IMR-90 (cell line): ENCODE data around the gene FSTL5. TPM values are rescaled to one million over a fixed set of nuclear protein-coding genes. Genes with fewer than 3 reads are reported as not detected.

Experiments used
- ATAC-seq: fragments of 200-7000 bp; cut with Tn5 transposase; 2 replicates; pipeline ENCODE4 v1.9.1; 2020; ENCODE audit warnings: low read depth, mild to moderate bottlenecking, moderate library complexity
- BruUV-seq: library from RNA; stranded (reverse); fragments of 400-500 nt; replicated peaks from 2 replicates; lab custom pipeline; 2021; lab: Mats Ljungman, UMichigan
- CTCF ChIA-PET: fragments of 300-600 bp; formaldehyde crosslinking; extraction: SDS; loops from one replicate; lab custom pipeline; 2021; ENCODE audit warnings: antibody characterized with exemption; lab: Yijun Ruan, JAX
- POLR2A ChIA-PET: fragments of 300-600 bp; sonication (Branson Sonifier 250); formaldehyde crosslinking; loops from one replicate; lab custom pipeline; 2022; ENCODE audit warnings: antibody characterized with exemption; ENCODE audit not compliant: unreplicated experiment; lab: Charles Lee
- DNase-seq: peaks from one replicate; pipeline ENCODE4 v3.0.0; 2013
- H2AFZ ChIP-seq: replicated peaks from 2 replicates; pipeline ENCODE3; 2013; ENCODE audit warnings: low read length, mild to moderate bottlenecking; ENCODE audit not compliant: poor library complexity
- H2AK5ac ChIP-seq: 2 replicates; pipeline ENCODE4 v1.6.1; 2013; ENCODE audit warnings: low read depth, low read length, inconsistent platforms
- H2AK9ac ChIP-seq: replicated peaks from 2 replicates; pipeline ENCODE3; 2013; ENCODE audit warnings: mild to moderate bottlenecking, low read depth, low read length, moderate library complexity; ENCODE audit not compliant: poor library complexity
- H2BK120ac ChIP-seq: 2 replicates; pipeline ENCODE4 v1.6.1; 2013; ENCODE audit warnings: low read depth, low read length, inconsistent platforms
- H2BK15ac ChIP-seq: 3 replicates; pipeline ENCODE4 v1.6.1; 2013; ENCODE audit warnings: low read depth, low read length, inconsistent platforms
- H2BK20ac ChIP-seq: 2 replicates; pipeline ENCODE4 v1.6.1; 2013; ENCODE audit warnings: low read depth, mild to moderate bottlenecking, inconsistent platforms, low read length, moderate library complexity
- H2BK5ac ChIP-seq: 2 replicates; pipeline ENCODE4 v1.6.1; 2013; ENCODE audit warnings: mild to moderate bottlenecking, low read depth, low read length, inconsistent platforms; ENCODE audit not compliant: poor library complexity, severe bottlenecking
- H3K14ac ChIP-seq: replicated peaks from 2 replicates; pipeline ENCODE4 v1.6.1; 2013; ENCODE audit warnings: low read depth, low read length, inconsistent platforms
- H3K18ac ChIP-seq: 2 replicates; pipeline ENCODE4 v1.6.1; 2013; ENCODE audit warnings: low read depth, low read length, control low read depth
- H3K23ac ChIP-seq: 2 replicates; pipeline ENCODE4 v1.6.1; 2013; ENCODE audit warnings: low read depth, low read length, inconsistent platforms
- H3K27ac ChIP-seq: 2 replicates; pipeline ENCODE4 v1.5.1; 2013; ENCODE audit warnings: mild to moderate bottlenecking, control low read depth, low read length; ENCODE audit not compliant: insufficient read depth
- H3K27me3 ChIP-seq: 2 replicates; pipeline ENCODE4 v1.6.1; 2013; ENCODE audit warnings: low read length; ENCODE audit not compliant: control insufficient read depth, insufficient read depth
- H3K36me3 ChIP-seq: 2 replicates; pipeline ENCODE4 v1.6.1; 2013; ENCODE audit warnings: low read length, mixed read lengths; ENCODE audit not compliant: control insufficient read depth, insufficient read depth
- H3K4ac ChIP-seq: 2 replicates; pipeline ENCODE4 v1.6.1; 2013; ENCODE audit warnings: low read depth, low read length, inconsistent platforms
- H3K4me1 ChIP-seq: 2 replicates; pipeline ENCODE4 v1.6.1; 2013; ENCODE audit warnings: low read length, mixed read lengths; ENCODE audit not compliant: control insufficient read depth, insufficient read depth
- H3K4me2 ChIP-seq: 2 replicates; pipeline ENCODE4 v1.6.1; 2013; ENCODE audit warnings: low read depth, mild to moderate bottlenecking, control low read depth, low read length, moderate library complexity
- H3K4me3 ChIP-seq: 2 replicates; pipeline ENCODE4 v1.5.1; 2013; ENCODE audit warnings: low read depth, mild to moderate bottlenecking, control low read depth, low read length, moderate library complexity; ENCODE audit not compliant: insufficient read depth
- H3K56ac ChIP-seq: 2 replicates; pipeline ENCODE4 v1.6.1; 2013; ENCODE audit warnings: low read length, inconsistent platforms; ENCODE audit not compliant: insufficient read depth; ENCODE audit errors: extremely low read depth
- H3K79me1 ChIP-seq, 2 experiments: 2 replicates each; pipeline ENCODE4 v1.6.1; 2013; ENCODE audit warnings: low read length in 2 of 2, inconsistent platforms in 1 of 2, low read depth in 1 of 2
- H3K9ac ChIP-seq: 2 replicates; pipeline ENCODE4 v1.6.1; 2013; ENCODE audit warnings: low read depth, low read length, control low read depth
- H3K9me1 ChIP-seq: 2 replicates; pipeline ENCODE4 v1.6.1; 2013; ENCODE audit warnings: low read length, inconsistent platforms; ENCODE audit not compliant: insufficient read depth
- H3K9me3 ChIP-seq: 2 replicates; pipeline ENCODE4 v1.6.1; 2013; ENCODE audit warnings: low read length; ENCODE audit not compliant: control insufficient read depth, insufficient read depth
- H4K20me1 ChIP-seq: 2 replicates; pipeline ENCODE4 v1.6.1; 2013; ENCODE audit warnings: low read length, inconsistent platforms; ENCODE audit not compliant: insufficient read depth
- H4K5ac ChIP-seq: 2 replicates; pipeline ENCODE4 v1.6.1; 2013; ENCODE audit warnings: mild to moderate bottlenecking, low read depth, low read length, control low read depth
- H4K8ac ChIP-seq, 2 experiments: 2 replicates each; pipeline ENCODE4 v1.6.1; 2013; ENCODE audit warnings: low read depth in 2 of 2, low read length in 2 of 2, control low read depth in 1 of 2, inconsistent platforms in 1 of 2
- H4K91ac ChIP-seq: 2 replicates; pipeline ENCODE4 v1.6.1; 2013; ENCODE audit warnings: low read depth, low read length, inconsistent platforms; ENCODE audit not compliant: insufficient read depth
- BHLHE40 ChIP-seq: fragments of 150-350 bp; IDR thresholded peaks from 2 replicates; pipeline ENCODE4 v1.6.1; 2016; ENCODE audit warnings: mild to moderate bottlenecking, low read depth, low read length
- FOS ChIP-seq: fragments of 150-350 bp; IDR thresholded peaks from 2 replicates; pipeline ENCODE4 v1.6.1; 2016; ENCODE audit warnings: low read depth, low read length
- MXI1 ChIP-seq: IDR thresholded peaks from 2 replicates; pipeline ENCODE4 v1.6.1; 2012; ENCODE audit warnings: low read depth, mild to moderate bottlenecking, low read length, moderate library complexity, borderline replicate concordance
- POLR2A ChIP-seq: IDR thresholded peaks from 2 replicates; pipeline ENCODE4 v1.6.1; 2012; ENCODE audit warnings: mild to moderate bottlenecking, low read depth, low read length
- RFX5 ChIP-seq: IDR thresholded peaks from 2 replicates; pipeline ENCODE4 v1.8.0; 2012; ENCODE audit warnings: low read depth, mild to moderate bottlenecking, low read length, moderate library complexity
- WGBS, 2 experiments: methylation state at CpG; one replicate each; pipeline versions ENCODE4 v1.1.5 to v1.1.7; 2013; ENCODE audit warnings: missing lambda C conversion rate in 2 of 2; ENCODE audit not compliant: insufficient read length in 1 of 2; ENCODE audit errors: extremely low coverage in 2 of 2; 5-methylcytosine and 5-hydroxymethylcytosine counted together
- dilution Hi-C: fragments of 300-500 bp; cut with HindIII; formaldehyde crosslinking; loops from one replicate; pipeline ENCODE4 v1.14.3; 2018; ENCODE audit warnings: low sequenced_read_pairs; ENCODE audit not compliant: unreplicated experiment
- in situ Hi-C: fragments of 300-500 bp; cut with MboI; formaldehyde crosslinking; loops from 3 replicates; pipeline ENCODE4 v1.14.3; 2019; ENCODE audit warnings: low sequenced_read_pairs, inconsistent platforms, mixed read lengths
- intact Hi-C: fragments of 100-400 bp; cut with micrococcal nuclease; formaldehyde crosslinking; loops from 2 replicates; pipeline ENCODE4 v1.10.0; 2022
- polyA plus RNA-seq, 3 experiments: library from polyadenylated mRNA; depleted of rRNA; stranded (reverse); fragments of >200 nt; gene quantifications; 2 replicates each; pipeline ENCODE4 v1.2.3, GENCODE V29; 2012; ENCODE audit warnings: low replicate concordance in 1 of 3
- total RNA-seq: library from RNA; depleted of rRNA; stranded (reverse); fragments of >200 nt; gene quantifications from 2 replicates; pipeline ENCODE4 v1.2.3, GENCODE V29; 2012

The FSTL5 gene
- total and polyA plus RNA-seq, 2 of the 4 experiments (the other 2 are of a cell fraction): under 0.01 TPM; not detected in 1

- dilution Hi-C loops: no loop called here
- in situ Hi-C loops: no loop called here
These were observed 263.7 kb downstream of the FSTL5 start for GRCh38 chr4:161900110-161900509.

More at GRCh38 chr4:161900110-161900509, 263.7 kb downstream of the FSTL5 start:
- Histone ChIP-seq H3K18ac (no peak overlapping the region), H3K9ac (no peak overlapping the region), H3K36me3 (no peaks in the 10 kb centered on the region), H3K4ac (no peak overlapping the region), H3K9me3 (no peaks in the 10 kb centered on the region), H2BK15ac (no peak overlapping the region), H4K8ac (no peak overlapping the region), H4K20me1 (no peaks in the 10 kb centered on the region), H3K23ac (no peak overlapping the region), H3K79me1 (no peaks in the 10 kb centered on the region), H3K9me1 (no peaks in the 10 kb centered on the region), H2AK5ac (no peak overlapping the region), H3K4me3 (no peak overlapping the region), H2AFZ (no peak overlapping the region), H3K27ac (no peak overlapping the region), H2BK20ac (no peak overlapping the region), H3K56ac (no peak overlapping the region), H2AK9ac (no peak overlapping the region), H4K5ac (no peak overlapping the region), H4K91ac (no peak overlapping the region), H3K27me3 (no peaks in the 10 kb centered on the region), H3K4me2 (no peak overlapping the region), H2BK120ac (no peak overlapping the region), H3K4me1 (no peaks in the 10 kb centered on the region), H3K14ac (no peak overlapping the region), H2BK5ac (no peak overlapping the region)
- no peak for TF ChIP-seq FOS
- no peak for TF ChIP-seq POLR2A
- TF ChIP-seq MXI1: no peak
- no peak for TF ChIP-seq BHLHE40
- TF ChIP-seq RFX5: no peak
- no peak for DNase-seq
- BruUV-seq: no TSS peak
- intact Hi-C loops: no loop called here
- ATAC-seq: no peak
- WGBS, 2 experiments: no CpG with 5 or more reads among the region's 6 CpGs
- ChIA-PET CTCF (no interaction called here), POLR2A (no interaction called here)
